ENCODE data around the gene PATJ.

GRCh38 chr1:62175568-62176179 lies 433.4 kb downstream of the PATJ start:
- TF ChIP-seq, protein P1, sequence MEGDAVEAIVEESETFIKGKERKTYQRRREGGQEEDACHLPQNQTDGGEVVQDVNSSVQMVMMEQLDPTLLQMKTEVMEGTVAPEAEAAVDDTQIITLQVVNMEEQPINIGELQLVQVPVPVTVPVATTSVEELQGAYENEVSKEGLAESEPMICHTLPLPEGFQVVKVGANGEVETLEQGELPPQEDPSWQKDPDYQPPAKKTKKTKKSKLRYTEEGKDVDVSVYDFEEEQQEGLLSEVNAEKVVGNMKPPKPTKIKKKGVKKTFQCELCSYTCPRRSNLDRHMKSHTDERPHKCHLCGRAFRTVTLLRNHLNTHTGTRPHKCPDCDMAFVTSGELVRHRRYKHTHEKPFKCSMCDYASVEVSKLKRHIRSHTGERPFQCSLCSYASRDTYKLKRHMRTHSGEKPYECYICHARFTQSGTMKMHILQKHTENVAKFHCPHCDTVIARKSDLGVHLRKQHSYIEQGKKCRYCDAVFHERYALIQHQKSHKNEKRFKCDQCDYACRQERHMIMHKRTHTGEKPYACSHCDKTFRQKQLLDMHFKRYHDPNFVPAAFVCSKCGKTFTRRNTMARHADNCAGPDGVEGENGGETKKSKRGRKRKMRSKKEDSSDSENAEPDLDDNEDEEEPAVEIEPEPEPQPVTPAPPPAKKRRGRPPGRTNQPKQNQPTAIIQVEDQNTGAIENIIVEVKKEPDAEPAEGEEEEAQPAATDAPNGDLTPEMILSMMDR (conservative IDR thresholded peaks at IDR 0.05; ENCODE audit: low read length): peak; percentile 86
- no peak for TF ChIP-seq EZH2phosphoT487 (IDR thresholded peaks at IDR 0.05; ENCODE audit: borderline replicate concordance)

Measured in Loucy (cell line).